ENCODE results near the gene TMEM132C.
"Not testable (repeated sequence)": the region's sequence is repeated elsewhere in the genome, so short reads cannot be mapped to it uniquely, and the experiment has no call there.

TMEM132C gene

GRCh38 chr12:128571906-128572810 lies 305.2 kb downstream of the TMEM132C start:
- DNase-seq, result no peak

DNA sequence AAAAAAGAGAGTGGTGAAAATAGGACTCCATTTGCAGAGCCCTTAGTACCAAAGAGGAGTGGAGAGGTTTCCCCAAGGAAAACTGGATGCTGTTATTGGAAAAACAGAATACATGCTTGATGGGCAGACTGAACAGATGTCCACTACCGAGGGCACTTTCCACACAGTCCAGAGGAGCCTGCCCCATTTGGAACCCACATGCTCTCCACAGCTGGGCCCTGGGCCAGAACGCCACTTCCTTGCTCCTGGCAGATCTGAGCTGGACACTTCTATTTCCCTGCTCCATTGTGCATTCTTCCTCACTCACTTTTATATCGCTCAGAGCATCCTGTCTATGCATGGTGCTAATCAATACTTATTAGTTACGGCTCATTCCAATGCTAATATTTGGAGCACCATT lies 306.9 kb downstream of the TMEM132C start:
- no peak for DNase-seq

GRCh38 chr12:128578045-128578444 lies 311.1 kb downstream of the TMEM132C start:
- no peak for DNase-seq

GRCh38 chr12:128581321-128581761 lies 314.4 kb downstream of the TMEM132C start:
- no peak for DNase-seq

GRCh38 chr12:128583453-128583852 lies 316.5 kb downstream of the TMEM132C start:
- no peak for DNase-seq

- DNase-seq, result no peak
These were observed 319.6 kb downstream of the TMEM132C start for GRCh38 chr12:128586451-128587029.

GRCh38 chr12:128587918-128588317 lies 320.9 kb downstream of the TMEM132C start:
- no peak for DNase-seq

DNA sequence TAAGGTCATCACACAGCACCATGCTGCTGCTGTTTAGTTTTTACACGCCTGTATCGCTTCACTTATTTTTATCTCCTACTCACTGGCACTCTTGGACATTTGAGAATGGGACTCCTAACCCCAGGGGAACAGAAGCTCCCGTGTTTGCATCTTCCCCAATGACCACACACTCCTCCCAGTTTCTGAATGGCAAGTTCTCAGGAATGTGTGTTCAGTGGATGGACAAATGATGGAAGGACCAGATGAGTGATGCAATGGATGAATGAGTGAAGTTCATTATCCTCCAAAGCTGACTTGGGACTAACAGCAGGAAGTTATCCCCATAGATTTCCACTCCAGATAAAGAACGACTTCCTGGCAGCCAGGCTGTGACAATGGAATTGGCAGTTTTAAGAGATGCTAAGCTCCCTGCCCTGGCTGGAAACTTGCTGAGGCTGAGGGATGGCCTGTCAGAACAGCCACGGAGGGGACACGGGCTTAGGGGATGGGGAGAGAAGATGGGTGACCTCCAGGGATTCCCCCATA lies 325.3 kb downstream of the TMEM132C start:
- no peak for DNase-seq

DNA sequence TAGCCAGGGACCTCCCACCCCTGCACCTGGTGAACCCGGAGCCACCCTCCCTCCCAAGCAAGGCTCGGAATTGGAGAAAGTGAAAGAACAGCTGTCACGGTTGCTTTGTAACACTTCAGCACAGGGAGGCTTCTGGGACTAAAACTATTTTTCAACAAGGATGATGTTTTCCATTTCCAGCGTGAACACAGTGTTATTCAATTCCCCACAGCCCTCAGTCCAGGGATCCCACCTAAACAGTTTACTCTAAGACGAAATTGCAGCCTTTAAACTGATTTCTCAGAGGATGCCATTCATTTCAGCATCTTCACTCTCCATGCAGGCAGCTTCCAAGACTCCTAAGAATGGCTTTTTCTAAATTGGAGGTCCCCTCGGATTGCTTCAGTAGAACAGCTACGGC lies 327.6 kb downstream of the TMEM132C start:
- no peak for DNase-seq

DNA sequence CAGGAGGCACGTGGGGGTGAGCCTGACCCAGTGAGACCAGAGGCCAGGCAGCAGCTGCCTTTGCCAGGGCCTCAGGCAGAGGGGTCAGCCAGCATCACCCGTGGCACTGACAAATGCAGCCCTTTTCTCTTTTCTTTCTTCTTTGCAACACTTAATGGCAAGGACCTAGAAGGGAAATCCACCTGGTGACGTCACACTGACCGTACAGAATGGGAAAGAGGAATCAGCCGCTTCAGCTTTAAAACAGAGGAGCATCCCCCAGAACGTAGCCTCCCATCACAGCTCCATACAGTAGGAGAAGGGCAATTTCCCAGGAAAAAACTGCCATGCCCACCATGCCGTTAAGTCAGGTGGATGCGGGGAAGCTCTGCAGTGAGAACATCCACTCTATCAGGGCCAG lies 328.6 kb downstream of the TMEM132C start:
- DNase-seq, result no peak

GRCh38 chr12:128600886-128601285 lies 333.9 kb downstream of the TMEM132C start:
- no peak for DNase-seq

DNA sequence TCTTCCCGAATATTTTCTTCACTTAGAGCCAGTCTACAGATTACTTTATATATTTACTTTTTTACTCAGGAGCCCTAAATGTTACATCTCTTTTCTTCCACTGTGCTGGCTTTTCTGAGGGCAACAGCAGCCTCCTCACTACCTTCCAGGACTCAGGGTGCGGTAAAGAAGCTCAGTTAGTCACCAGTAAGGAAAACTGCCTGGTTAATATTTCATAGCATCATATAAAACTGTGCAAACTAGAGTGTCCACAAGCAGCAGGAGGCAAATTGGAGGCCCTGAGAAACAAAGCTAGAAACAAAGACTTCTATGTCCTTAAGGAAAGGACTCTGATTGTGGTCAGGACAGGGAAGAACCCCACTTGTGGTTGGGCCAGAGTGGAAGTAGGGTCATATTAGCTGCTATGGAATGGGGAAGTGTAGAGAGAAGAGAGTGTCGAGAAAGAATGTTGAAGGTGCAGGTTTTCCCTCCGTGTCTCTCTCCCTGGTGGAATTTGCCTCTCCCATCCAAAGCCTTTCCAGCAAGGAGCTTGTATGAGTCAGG lies 336.7 kb downstream of the TMEM132C start:
- no peak for DNase-seq

GRCh38 chr12:128604219-128604618 lies 337.2 kb downstream of the TMEM132C start:
- not testable (repeated sequence) for DNase-seq

- DNase-seq, result no peak
These were observed 339.1 kb downstream of the TMEM132C start for GRCh38 chr12:128606051-128606450.

- no peak for DNase-seq
These were observed 339.6 kb downstream of the TMEM132C start for GRCh38 chr12:128606538-128606937.

DNA sequence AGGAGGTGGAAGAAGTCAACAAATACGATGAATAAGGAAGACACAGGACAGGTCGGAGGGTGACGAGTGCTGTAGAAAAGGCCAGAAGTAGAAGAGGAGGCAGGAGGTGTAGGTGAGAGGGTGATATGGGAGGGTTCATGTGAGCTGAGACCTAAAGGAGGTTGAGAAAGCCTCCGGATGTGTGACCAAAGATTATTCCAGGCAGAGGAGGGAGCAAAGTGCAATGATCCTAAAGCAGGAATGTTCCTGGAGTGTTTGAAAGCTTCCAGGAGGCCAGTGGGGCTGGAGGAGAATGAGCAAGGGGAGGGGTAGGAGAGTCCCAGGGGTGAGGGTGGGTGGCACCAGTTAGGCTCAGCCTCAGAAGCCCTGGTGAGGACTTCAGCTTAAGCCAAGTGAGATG lies 340.0 kb downstream of the TMEM132C start:
- no peak for DNase-seq

DNA sequence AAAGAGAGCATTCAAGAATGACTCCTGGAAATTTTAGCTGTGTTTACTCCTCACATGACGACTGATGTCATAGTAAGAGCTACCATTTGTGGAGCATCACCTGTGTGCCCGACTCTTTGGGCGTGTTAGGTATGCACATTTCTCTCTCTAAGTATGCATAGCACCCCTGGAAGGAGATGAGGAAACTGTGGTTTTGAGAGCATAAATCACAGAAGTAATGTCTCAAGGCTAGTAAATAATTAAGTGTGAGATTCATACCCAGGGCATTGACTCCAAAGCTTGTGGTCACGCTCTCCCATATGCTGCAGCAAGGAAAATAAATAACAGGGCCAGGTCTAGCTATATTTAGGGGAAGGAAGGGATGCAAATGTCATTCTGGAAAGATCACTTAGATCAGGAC lies 340.7 kb downstream of the TMEM132C start:
- DNase-seq, result no peak

DNA sequence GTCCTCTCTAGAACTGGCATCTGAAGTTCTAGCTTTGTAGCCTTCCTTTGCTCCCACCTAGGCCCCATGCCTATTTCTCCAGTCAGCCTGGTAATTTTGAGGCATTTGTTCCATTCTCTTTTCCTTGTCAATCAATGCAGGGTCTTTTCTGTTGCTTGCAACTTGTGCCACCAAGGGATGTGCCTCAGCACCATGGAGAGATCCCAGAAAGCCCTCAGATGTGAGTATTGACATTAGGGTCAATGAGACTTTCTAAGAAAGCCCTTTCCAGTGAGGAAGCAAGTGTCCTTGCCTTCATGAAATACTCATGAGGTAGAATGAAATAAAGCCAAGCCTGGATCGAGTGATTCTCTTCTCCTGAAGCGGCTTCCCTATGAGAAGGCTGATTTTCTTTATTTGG lies 342.9 kb downstream of the TMEM132C start:
- no peak for DNase-seq

GRCh38 chr12:128611736-128612135 lies 344.8 kb downstream of the TMEM132C start:
- no peak for DNase-seq

DNA sequence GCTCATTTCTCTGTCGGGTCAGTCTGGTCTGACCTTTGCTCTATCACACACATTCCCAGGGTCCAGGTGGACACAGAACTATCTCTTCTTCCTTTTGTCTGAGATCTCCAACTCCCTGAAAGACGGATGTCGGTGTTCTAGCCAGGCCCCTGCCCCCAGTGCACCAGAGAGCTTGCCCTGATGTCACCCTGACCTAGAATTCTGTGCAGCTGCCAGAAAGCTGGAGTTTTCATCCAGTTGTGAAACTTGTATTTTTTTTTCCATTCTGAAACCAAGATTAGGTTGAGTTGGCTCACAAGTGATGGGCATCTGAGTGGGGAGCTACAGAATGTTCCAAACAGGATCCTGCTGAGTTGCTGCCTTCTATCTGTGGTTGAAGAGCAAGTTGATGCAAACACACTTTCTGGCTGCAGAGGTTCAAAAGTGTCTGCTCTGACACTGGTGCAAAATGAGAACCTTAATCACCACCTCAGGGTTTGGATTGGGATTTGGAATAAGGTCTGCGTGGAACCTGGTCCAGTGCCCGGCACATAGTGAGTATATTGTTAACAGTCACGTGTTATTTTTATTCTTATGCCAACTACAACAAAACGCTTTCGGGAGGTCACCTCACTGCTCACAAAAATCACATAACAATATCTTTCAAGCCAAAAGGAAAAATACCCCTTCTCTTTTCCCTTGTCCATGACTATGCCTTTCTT lies 345.3 kb downstream of the TMEM132C start:
- no peak for DNase-seq

- no peak for DNase-seq
These were observed 347.0 kb downstream of the TMEM132C start for GRCh38 chr12:128613837-128614590.

DNA sequence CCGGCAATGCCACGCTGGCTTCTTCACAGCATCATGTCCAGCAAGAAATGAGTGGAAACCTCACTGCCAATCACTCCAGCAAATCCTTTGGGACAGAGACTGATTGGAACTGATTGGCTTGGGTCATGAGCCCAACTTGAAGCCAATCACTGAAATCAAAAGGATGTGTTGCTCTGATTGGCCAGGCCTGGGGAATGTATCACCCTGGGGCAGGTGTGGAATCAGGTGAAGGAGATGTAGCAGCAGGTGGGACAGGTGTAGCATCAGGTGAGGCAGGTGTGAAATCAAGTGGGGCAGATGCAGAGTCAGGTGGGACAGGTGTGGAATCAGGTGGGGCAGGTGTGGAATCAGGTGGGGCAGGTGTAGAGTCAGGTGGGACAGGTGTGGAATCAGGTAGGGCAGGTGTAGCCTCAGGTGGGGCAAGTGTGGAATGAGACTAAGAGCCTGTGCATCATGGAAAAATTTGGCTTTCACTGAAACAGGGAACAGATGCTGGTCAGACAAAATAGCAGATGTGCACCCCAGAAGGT lies 350.4 kb downstream of the TMEM132C start:
- DNase-seq, result no peak
